ENCODE data around the gene TIMM13.

Gene TIMM13

DNA sequence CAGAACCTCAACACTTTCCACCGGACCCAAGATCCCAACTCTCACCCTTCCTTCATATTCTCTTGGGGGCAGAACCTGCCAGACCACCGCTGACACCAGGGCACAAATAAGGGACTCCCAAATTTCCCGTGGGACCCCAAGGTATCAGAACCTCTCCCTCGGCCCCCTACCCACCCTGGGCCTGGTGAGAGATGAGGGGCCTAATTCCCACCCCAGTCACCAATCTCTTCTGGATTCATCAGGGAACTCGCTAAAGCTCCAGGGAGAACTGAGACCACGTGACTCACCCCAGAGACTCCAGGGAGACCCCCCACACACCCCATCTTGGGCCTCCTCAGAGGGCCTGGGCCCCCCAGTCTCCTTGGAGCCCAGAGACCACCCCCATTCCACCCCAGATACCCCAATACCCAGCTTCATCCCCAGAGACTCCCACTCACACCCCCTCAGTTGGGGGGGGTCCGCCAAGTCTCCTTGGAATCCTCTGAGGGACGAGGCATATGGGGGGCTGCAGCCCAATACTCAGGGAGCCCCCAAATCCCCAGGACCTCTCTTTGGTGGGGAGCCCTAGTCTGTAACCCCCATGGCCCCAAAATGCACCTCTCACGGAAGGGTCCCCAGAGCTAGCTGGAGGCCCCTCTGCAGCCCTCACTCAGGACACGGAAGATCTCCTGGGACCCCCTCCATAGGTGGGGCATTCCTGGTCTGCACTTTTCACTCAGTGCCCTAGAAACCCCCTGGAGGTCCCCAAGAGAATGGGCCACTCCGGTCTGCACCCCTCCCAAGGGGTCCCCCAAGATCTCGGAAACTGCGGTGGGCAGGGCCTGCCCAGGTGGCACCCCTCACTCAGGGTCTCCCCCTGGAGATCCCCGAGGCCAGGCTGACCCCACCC is 27.8 kb upstream of the TIMM13 start:
- no peak for DNase-seq

DNA sequence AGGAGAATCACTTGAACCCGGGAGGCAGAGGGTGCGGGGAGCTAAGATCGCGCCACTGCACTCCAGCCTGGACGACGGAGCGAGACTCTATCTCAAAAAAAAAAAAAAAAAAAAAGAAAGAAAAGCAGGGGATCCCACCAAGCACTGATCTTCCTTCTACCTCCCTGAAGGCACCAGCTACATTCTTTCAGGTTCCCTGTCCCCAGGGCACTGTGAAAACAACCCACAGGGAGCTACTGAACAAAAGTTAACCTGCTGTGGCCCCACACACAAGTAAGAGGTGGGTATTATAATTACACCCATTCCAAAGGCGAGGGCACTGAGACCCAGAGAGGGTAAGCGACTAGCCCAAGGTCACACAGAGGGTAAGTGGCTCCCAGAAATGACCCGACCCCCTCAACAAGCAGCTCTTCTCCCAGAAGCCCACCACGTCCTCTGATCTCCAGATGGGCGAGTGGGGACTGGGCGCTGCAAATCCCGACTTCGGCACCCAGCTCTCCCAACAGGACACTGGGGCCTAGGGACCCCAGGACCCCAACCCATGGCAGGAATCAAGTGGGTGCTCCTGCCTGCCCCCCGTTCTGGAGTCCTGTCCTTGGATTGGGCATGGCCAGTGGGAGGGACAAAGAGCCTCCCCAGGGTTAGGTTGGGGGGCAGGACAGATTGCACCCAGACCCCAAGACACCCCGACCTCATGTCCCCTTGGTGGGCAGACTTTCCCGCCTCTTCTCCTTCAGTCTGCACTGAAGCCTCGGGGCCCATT is 27.0 kb upstream of the TIMM13 start:
- no peak for DNase-seq

DNA sequence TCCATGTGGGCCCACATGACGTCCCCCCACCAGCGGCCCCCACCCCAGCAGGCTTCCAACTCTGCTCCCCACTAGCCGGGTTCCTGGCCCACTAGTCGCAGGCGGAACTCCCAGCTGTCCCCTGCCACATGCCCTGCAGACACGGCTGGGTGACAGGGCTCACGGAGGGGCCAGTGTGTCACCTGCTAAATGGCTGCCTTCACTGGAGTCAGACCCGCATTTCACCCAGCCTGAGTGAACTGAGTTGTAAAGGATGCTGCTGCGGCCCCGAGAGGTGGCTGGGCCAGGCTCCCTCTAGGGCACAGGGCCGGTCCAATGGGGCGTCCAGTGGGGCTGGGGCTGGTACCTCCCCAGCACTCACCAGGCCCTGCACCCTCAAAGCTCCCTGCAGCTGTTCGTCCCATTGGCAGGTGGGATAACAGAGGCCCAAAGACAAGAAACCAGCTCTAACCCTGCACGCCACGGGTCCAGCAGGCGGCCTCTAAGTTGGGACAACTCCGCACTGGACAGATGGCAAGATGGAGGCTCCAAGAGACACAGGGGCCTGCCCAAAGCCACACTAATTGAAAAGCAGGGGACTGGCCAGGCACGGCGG is 26.1 kb upstream of the TIMM13 start:
- no peak for DNase-seq

GRCh38 chr19:2451741-2452140 is 24.4 kb upstream of the TIMM13 start:
- DNase-seq: no peak

DNA sequence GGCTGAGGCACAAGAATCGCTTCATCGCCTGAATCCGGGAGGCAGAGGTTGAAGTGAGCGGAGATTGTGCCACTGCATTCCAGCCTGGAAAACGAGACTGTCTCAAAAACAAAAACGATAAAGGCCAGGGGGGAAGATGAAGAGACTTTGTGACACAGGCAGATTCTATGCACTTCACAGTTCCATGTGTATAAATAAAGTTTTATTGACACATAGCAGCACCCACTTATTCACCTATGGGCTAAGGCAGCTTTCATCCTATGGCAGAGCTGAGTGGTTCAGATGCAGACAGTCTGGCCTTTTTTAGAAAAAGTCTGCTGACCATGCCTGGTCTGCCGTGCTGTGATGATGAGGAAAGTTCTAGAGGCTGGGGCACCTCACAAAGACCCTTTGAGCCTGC is 23.8 kb upstream of the TIMM13 start:
- DNase-seq: no peak

GRCh38 chr19:2449019-2449418 is 21.6 kb upstream of the TIMM13 start:
- no peak for DNase-seq

DNA sequence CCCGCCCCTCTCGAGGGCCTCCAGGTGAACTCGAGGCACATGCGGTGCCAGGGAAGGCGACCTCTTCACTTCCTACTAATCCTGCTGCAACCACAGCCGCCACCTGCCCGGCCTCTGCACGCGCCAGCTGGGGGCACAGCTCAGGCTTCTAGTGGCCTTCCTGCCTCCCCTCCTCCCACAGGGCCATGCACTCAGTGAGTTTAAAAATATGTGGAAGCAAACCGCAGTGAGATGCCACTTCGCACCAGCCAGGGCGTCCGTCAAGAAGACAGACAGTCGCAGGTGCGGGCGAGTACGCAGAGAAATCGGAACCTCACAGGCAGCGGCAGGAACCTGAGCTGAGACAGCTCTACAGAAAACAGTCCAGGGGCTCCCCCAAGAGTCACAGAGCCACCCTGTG is 19.0 kb upstream of the TIMM13 start:
- no peak for DNase-seq

- no peak for DNase-seq
Observed at GRCh38 chr19:2444251-2445002, 17.0 kb upstream of the TIMM13 start.

DNA sequence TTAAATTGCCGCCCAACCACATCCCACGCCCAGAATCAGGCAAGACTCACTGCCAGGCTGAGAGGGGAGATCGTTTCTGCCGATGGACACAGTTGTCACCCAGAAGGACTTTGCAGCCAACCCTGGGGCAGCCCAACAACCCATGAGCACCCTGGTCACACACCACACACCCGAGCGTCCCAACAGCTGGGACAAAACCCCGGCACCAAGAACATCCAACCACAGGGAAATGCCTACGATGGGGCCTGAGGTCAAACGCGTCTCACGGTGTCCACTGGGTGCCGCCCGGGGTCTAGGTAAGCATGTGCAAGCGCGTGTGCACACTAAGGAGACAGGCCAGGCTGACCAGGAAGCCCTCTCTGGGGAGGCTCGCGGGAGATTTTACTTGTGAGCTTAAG is 16.4 kb upstream of the TIMM13 start:
- DNase-seq: no peak

GRCh38 chr19:2443116-2443784 is 15.9 kb upstream of the TIMM13 start:
- DNase-seq: no peak

DNA sequence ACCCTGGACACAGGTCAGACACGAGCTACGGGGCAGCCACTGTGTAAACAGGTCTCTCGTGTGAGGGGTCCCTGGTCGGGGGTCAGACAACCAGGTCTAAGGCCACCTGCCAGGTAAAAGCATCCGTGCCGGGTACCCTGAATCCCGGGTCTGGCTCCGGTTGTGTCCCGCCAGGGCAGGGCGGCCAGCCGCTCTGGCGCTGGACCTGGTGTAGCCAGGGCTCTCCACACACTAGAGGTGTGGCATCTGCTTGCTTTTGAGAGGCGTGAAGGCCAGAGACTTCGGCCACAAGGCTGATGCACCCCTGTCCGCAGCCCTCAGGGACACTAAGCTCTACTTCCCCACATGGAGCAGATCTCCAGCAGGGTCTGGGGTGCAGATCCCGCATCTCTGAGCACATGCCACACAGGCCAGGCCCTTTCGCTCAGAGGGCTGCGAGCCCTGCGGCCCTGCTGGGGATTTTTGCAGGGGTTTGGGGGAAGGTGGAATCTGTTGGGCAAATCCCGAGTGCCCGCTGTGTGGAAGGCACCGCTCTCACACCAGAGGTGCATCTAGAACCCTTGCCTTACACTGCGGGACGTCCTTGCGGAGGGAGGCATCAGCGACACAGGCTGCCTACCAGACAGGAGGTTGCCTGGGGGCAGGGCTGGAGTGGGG is 13.8 kb upstream of the TIMM13 start:
- no peak for DNase-seq

GRCh38 chr19:2440515-2440914 is 13.1 kb upstream of the TIMM13 start:
- DNase-seq: no peak

GRCh38 chr19:2438178-2438577 is 10.8 kb upstream of the TIMM13 start:
- no peak for DNase-seq

DNA sequence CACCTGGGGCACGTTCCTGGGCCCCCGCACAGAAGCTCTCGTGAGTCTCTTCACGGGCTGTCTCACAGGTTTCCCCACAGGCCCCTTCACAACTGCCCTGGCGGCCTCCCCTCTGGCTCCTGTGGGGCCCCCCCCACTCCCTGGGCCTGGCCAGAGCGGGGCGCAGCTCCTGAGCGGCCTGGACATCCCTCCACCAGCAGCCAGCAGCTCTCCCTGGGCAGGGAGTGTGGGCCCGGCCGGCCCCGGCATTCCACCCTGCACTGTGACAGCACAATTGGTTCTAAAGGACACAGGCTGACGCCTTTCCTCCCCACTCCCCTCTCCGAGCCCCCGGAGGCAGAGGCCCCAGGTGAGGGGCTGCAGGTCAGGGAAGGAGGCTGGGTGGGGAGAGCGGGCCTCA is 9.5 kb upstream of the TIMM13 start:
- no peak for DNase-seq

DNA sequence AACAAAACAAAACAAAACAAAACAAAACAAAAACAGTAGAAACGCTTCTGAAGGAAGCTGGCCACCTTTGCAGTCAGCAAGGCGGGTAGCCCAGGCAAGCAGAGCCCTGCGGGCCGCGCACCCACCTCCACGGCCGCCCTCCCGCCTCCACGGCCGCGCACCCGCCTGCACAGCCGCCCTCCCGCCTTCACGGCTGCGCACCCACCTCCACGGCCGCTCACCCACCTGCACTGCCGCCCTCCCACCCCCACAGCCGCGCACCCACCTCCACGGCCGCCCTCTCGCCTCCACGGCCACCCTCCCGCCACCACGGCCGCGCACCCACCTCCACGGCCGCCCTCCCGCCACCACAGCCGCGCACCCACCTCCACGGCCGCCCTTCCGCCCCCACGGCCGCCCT is 9.0 kb upstream of the TIMM13 start:
- no peak for DNase-seq

DNA sequence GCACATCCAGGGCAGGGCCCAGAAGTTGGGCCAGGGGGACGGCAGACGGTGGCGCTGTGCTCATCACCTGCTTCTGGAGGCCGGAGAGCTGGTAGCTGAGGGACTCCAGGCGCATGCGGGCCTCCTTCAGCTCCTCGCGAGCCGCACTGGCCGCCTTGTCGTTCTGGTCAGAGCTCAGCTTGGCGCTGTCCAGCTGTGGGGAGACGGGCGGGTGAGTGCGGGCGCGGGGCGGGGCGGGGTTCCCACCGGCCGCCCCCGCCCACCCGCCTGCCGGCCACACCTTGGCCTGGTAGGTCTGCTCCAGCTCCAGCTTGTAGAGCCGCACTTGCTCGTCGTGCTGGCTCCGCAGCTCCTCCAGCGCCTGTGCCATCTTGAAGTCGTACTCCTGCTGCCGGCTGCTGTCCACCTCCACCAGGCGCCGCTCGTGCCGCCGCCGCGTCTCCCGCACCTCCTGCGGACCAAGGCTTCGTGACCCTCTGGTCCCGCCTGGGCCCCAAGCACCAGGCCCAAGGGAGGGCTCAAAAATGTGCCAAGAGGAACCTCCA is 7.4 kb upstream of the TIMM13 start:
- no peak for DNase-seq

GRCh38 chr19:2434267-2434666 is 6.9 kb upstream of the TIMM13 start:
- no peak for DNase-seq

- no peak for DNase-seq
Observed at GRCh38 chr19:2433854-2434253, 6.5 kb upstream of the TIMM13 start.

GRCh38 chr19:2432131-2432848 is 4.9 kb upstream of the TIMM13 start:
- DNase-seq: no peak

GRCh38 chr19:2431318-2432055 is 4.1 kb upstream of the TIMM13 start:
- DNase-seq: no peak
